NOMO-1 treated with DMSO at 0.1 percent for 48 hours (cell line): ENCODE measurements around the gene LONP1.
"Not testable (repeated sequence)": the region's sequence is repeated elsewhere in the genome, so short reads cannot be mapped to it uniquely, and the experiment has no call there.

ENCODE experiments used
- DNase-seq: peaks from one replicate; lab custom pipeline; 2025; ENCODE audit not compliant: unreplicated experiment; lab: John Stamatoyannopoulos, UW

The LONP1 gene

GRCh38 chr19:5714816-5715215, 5.1 kb downstream of the LONP1 start:
- DNase-seq = no peak

- DNase-seq = no peak
These were observed 6.7 kb downstream of the LONP1 start for GRCh38 chr19:5713228-5713627.

GRCh38 chr19:5711713-5712161, 8.2 kb downstream of the LONP1 start:
- DNase-seq = no peak

- DNase-seq = no peak
These were observed 8.9 kb downstream of the LONP1 start for GRCh38 chr19:5711025-5711424.

GRCh38 chr19:5707576-5708575, 12.1 kb downstream of the LONP1 start:
- no peak for DNase-seq

GRCh38 chr19:5706876-5707573, 12.9 kb downstream of the LONP1 start:
- no peak for DNase-seq

- DNase-seq = no peak
These were observed 14.4 kb downstream of the LONP1 start for GRCh38 chr19:5705552-5705951.

GRCh38 chr19:5703819-5704818, 15.8 kb downstream of the LONP1 start:
- DNase-seq = no peak

GRCh38 chr19:5702053-5702410, 17.9 kb downstream of the LONP1 start:
- not testable (repeated sequence) for DNase-seq

GRCh38 chr19:5700455-5701092, 19.4 kb downstream of the LONP1 start:
- no peak for DNase-seq

GRCh38 chr19:5698635-5699422, 21.1 kb downstream of the LONP1 start:
- no peak for DNase-seq

GRCh38 chr19:5697890-5698634, 21.9 kb downstream of the LONP1 start:
- DNase-seq = no peak

GRCh38 chr19:5697022-5697889, 22.7 kb downstream of the LONP1 start:
- no peak for DNase-seq

GRCh38 chr19:5696196-5697021, 23.5 kb downstream of the LONP1 start:
- DNase-seq = no peak

- DNase-seq = no peak
These were observed 24.2 kb downstream of the LONP1 start for GRCh38 chr19:5695649-5696195.

GRCh38 chr19:5694956-5695648, 24.8 kb downstream of the LONP1 start:
- DNase-seq = no peak
